Measurements from ENCODE around the gene IL15RA.

The IL15RA gene

GRCh38 chr10:5904227-5904626 is 73.1 kb downstream of the IL15RA start:
- H3K27ac ChIP-seq, result no peak overlapping the region
- TF ChIP-seq CTCF (conservative IDR thresholded peaks at IDR 0.05), result no peak
- no peak for TF ChIP-seq ZFX (IDR thresholded peaks at IDR 0.05)

GRCh38 chr10:5903563-5903962 is 73.8 kb downstream of the IL15RA start:
- no peak overlapping the region for H3K27ac ChIP-seq
- TF ChIP-seq CTCF (conservative IDR thresholded peaks at IDR 0.05) (no peak), ZFX (IDR thresholded peaks at IDR 0.05) (no peak)

- TF ChIP-seq ZFX (IDR thresholded peaks at IDR 0.05) (no peak), CTCF (conservative IDR thresholded peaks at IDR 0.05) (no peak)
- H3K27ac ChIP-seq, result no peak overlapping the region
Observed at GRCh38 chr10:5902511-5903274, 74.7 kb downstream of the IL15RA start.
